PC-3 (cell line): ENCODE measurements around the gene FPR2. TPM values are rescaled to one million over a fixed set of nuclear protein-coding genes. Genes with fewer than 3 reads are reported as not detected.

Experiments used
- ATAC-seq: fragments of 200-7000 bp; cut with Tn5 transposase; 2 replicates; pipeline ENCODE4 v1.9.1; 2020; ENCODE audit warnings: mild to moderate bottlenecking, moderate library complexity
- BruUV-seq: library from RNA; stranded (reverse); fragments of 400-500 nt; replicated peaks from 2 replicates; lab custom pipeline; 2021; lab: Mats Ljungman, UMichigan
- CTCF ChIA-PET: fragments of 300-600 bp; sonication (Branson Sonifier 250); formaldehyde crosslinking; loops from one replicate; lab custom pipeline; 2022; ENCODE audit warnings: antibody characterized with exemption; lab: Charles Lee
- POLR2A ChIA-PET: fragments of 300-600 bp; sonication (Branson Sonifier 250); formaldehyde crosslinking; loops from one replicate; lab custom pipeline; 2022; ENCODE audit warnings: antibody characterized with exemption; ENCODE audit not compliant: unreplicated experiment; lab: Charles Lee
- DNase-seq: peaks from one replicate; pipeline ENCODE4 v3.0.0-alpha.2; 2015
- H2AFZ ChIP-seq: fragments of 300-600 bp; sonication (generic); 2 replicates; pipeline ENCODE4 v1.6.0; 2016; ENCODE audit warnings: antibody characterized with exemption, low read length
- H3F3A ChIP-seq: fragments of 300-600 bp; sonication (generic); one replicate; pipeline ENCODE4 v1.6.0; 2017; ENCODE audit warnings: antibody characterized with exemption, low read length, control low read depth, mild to moderate bottlenecking; ENCODE audit not compliant: unreplicated experiment
- H3K27ac ChIP-seq: fragments of 300-600 bp; sonication (generic); 2 replicates; pipeline ENCODE4 v1.5.1; 2016; ENCODE audit warnings: mild to moderate bottlenecking, low read length
- H3K27me3 ChIP-seq: fragments of 300-600 bp; sonication (generic); 2 replicates; pipeline ENCODE4 v1.6.1; 2016; ENCODE audit warnings: low read length, mixed read lengths
- H3K36me3 ChIP-seq: fragments of 300-600 bp; sonication (generic); 2 replicates; pipeline ENCODE4 v1.6.1; 2016; ENCODE audit warnings: low read depth, mixed run types, low read length, mixed read lengths
- H3K4me1 ChIP-seq: fragments of 300-600 bp; sonication (generic); 2 replicates; pipeline ENCODE4 v1.5.1; 2016; ENCODE audit warnings: low read length; ENCODE audit not compliant: insufficient read depth
- H3K4me2 ChIP-seq: fragments of 300-600 bp; sonication (generic); 2 replicates; pipeline ENCODE4 v1.6.0; 2016; ENCODE audit warnings: low read length
- H3K4me3 ChIP-seq: fragments of 300-600 bp; sonication (generic); 2 replicates; pipeline ENCODE4 v1.5.1; 2016; ENCODE audit warnings: mild to moderate bottlenecking, low read length, mixed read lengths
- H3K79me2 ChIP-seq: fragments of 300-600 bp; sonication (generic); 2 replicates; pipeline ENCODE4 v1.6.1; 2017; ENCODE audit warnings: low read length, mixed read lengths
- H3K9ac ChIP-seq: fragments of 300-600 bp; sonication (generic); 2 replicates; pipeline ENCODE4 v1.6.0; 2016; ENCODE audit warnings: mild to moderate bottlenecking, low read length
- H3K9me2 ChIP-seq: fragments of 300-600 bp; sonication (generic); replicated peaks from 2 replicates; pipeline ENCODE4 v1.6.1; 2016; ENCODE audit warnings: mixed run types, low read length, mixed read lengths
- H3K9me3 ChIP-seq: fragments of 300-600 bp; sonication (generic); 2 replicates; pipeline ENCODE4 v1.6.1; 2016; ENCODE audit warnings: low read length, mixed read lengths
- H4K20me1 ChIP-seq: fragments of 300-600 bp; sonication (generic); 2 replicates; pipeline ENCODE4 v1.6.1; 2016; ENCODE audit warnings: low read length, mixed read lengths
- CTCF ChIP-seq: fragments of 300-600 bp; sonication (generic); conservative IDR thresholded peaks from 2 replicates; pipeline ENCODE4 v1.5.1; 2017; ENCODE audit warnings: antibody characterized with exemption, low read depth, mild to moderate bottlenecking, low read length
- EZH2 ChIP-seq: fragments of 300-600 bp; sonication (generic); IDR thresholded peaks from one replicate; pipeline ENCODE4 v1.6.1; 2017; ENCODE audit warnings: antibody characterized with exemption, mild to moderate bottlenecking, low read length; ENCODE audit not compliant: unreplicated experiment
- EZH2phosphoT487 ChIP-seq: fragments of 300-600 bp; sonication (generic); IDR thresholded peaks from 2 replicates; pipeline ENCODE4 v1.6.1; 2018; ENCODE audit warnings: mild to moderate bottlenecking, antibody characterized with exemption, low read length, borderline replicate concordance
- intact Hi-C: fragments of 100-400 bp; cut with micrococcal nuclease; formaldehyde crosslinking; loops from 2 replicates; pipeline ENCODE4 v1.9.0; 2023
- total RNA-seq: library from RNA; depleted of rRNA; stranded (reverse); fragments of >200 nt; gene quantifications from 2 replicates; pipeline ENCODE4 v1.2.3, GENCODE V29; 2014

FPR2 gene
- total RNA-seq, 1 experiment from 2014 or later: not detected

- CTCF ChIA-PET: no interaction called here
- no peaks in the 10 kb centered on the region for H4K20me1 ChIP-seq
- BruUV-seq: no TSS peak
- H3K79me2 ChIP-seq: no peaks in the 10 kb centered on the region
- TF ChIP-seq EZH2 (no peak), EZH2phosphoT487 (no peak), CTCF (no peak)
- H3K4me1 ChIP-seq: 0 out of 2 replicates have a peak, but pooled peaks cover under 1% of the 10 kb centered on the region
- POLR2A ChIA-PET: no interaction called here
- no peaks in the 10 kb centered on the region for H3F3A ChIP-seq
- H2AFZ ChIP-seq: no peak overlapping the region
- H3K9ac ChIP-seq: no peak overlapping the region
- peaks cover 33% of the 10 kb centered on the region for H3K27me3 ChIP-seq
- no peak overlapping the region for H3K4me3 ChIP-seq
- H3K9me2 ChIP-seq: no peaks in the 10 kb centered on the region
- no peak for DNase-seq
- no peak overlapping the region for H3K4me2 ChIP-seq
- H3K9me3 ChIP-seq: no peaks in the 10 kb centered on the region
- no peak overlapping the region for H3K27ac ChIP-seq
- no peak for ATAC-seq
- intact Hi-C loops: no loop called here
- no peaks in the 10 kb centered on the region for H3K36me3 ChIP-seq
These were observed 39.1 kb upstream of the FPR2 start for GRCh38 chr19:51721905-51722304.

- no peak overlapping the region for H3K4me2 ChIP-seq
- H2AFZ ChIP-seq: no peak overlapping the region
- H4K20me1 ChIP-seq: no peaks in the 10 kb centered on the region
- no peak overlapping the region for H3K27ac ChIP-seq
- no peak overlapping the region for H3K4me3 ChIP-seq
- no peak for TF ChIP-seq CTCF
- no peaks in the 10 kb centered on the region for H3K9me3 ChIP-seq
- H3K27me3 ChIP-seq: peaks cover 33% of the 10 kb centered on the region
- POLR2A ChIA-PET: no interaction called here
- H3K36me3 ChIP-seq: no peaks in the 10 kb centered on the region
- CTCF ChIA-PET: interaction anchor here (0.6 kb wide), 1 partner anchor 20 kb away, joined by 5 read pairs; no protein-coding TSS in a partner anchor
- ATAC-seq (no peak), DNase-seq (no peak)
- intact Hi-C loops: no loop called here
- no peaks in the 10 kb centered on the region for H3K9me2 ChIP-seq
- no peaks in the 10 kb centered on the region for H3F3A ChIP-seq
- no peak overlapping the region for H3K9ac ChIP-seq
- no TSS peak for BruUV-seq
- H3K79me2 ChIP-seq: no peaks in the 10 kb centered on the region
- H3K4me1 ChIP-seq: peaks cover 6% of the 10 kb centered on the region; the same call in 1 of the 2 replicates
These were observed 38.5 kb upstream of the FPR2 start for GRCh38 chr19:51722492-51722891.

GRCh38 chr19:51724543-51724942, 36.4 kb upstream of the FPR2 start:
- Histone ChIP-seq H3K9me3 (no peaks in the 10 kb centered on the region), H3K9ac (no peak overlapping the region), H4K20me1 (no peaks in the 10 kb centered on the region), H3K4me3 (no peak overlapping the region), H2AFZ (no peak overlapping the region), H3K4me2 (0 out of 2 replicates have a peak overlapping the region, but pooled peaks have one; percentile 35), H3F3A (no peaks in the 10 kb centered on the region), H3K27ac (no peak overlapping the region), H3K4me1 (peaks cover 6% of the 10 kb centered on the region; the same call in 1 of the 2 replicates), H3K9me2 (no peaks in the 10 kb centered on the region), H3K27me3 (peaks cover 33% of the 10 kb centered on the region), H3K36me3 (no peaks in the 10 kb centered on the region), H3K79me2 (no peaks in the 10 kb centered on the region)
- BruUV-seq: no TSS peak
- TF ChIP-seq EZH2: no peak
- TF ChIP-seq CTCF: no peak
- CTCF ChIA-PET: no interaction called here
- intact Hi-C loops: no loop called here
- DNase-seq (no peak), ATAC-seq (no peak)
- POLR2A ChIA-PET: no interaction called here
